ENCODE measurements around the gene PIK3IP1. TPM values are rescaled to one million over a fixed set of nuclear protein-coding genes. Genes with fewer than 3 reads are reported as not detected.

The PIK3IP1 gene
- total RNA-seq, 1 donor from 2014 or later, result 12.3 TPM

DNA sequence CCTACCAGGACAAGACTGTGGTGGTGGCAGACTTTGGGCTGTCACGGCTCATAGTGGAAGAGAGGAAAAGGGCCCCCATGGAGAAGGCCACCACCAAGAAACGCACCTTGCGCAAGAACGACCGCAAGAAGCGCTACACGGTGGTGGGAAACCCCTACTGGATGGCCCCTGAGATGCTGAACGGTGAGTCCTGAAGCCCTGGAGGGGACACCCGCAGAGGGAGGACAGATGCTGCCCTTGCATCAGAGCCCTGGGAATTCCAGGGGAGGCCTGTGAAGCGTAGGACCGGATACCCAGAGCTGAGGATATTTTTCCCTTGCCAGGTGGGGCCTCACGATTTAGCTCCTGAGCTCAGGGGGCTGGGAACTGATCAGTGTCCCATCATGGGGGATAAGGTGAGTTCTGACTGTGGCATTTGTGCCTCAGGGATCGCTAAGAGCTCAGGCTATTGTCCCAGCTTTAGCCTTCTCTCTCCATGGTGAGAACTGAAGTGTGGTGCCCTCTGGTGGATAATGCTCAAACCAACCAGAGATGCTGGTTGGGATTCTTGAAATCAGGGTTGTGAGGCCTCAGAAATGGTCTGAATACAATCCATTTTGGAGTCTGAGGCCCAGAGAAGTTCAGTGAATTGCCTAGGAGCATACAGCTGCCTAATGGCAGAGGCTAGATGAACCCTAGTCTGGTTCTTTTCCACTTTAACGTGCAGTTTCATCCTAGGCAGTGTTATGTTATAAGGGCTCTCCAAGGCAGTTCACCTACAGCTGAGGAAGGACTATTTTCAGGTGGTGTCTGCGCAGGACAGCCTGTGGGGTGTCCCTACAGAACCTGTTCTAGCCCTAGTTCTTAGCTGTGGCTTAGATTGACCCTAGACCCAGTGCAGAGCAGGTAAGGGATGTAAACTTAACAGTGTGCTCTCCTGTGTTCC is 19.5 kb downstream of the PIK3IP1 start:
- Mint-ChIP-seq H3K27ac (peak overlapping the region; percentile 52), H3K4me3 (no peak overlapping the region), H3K9me3 (no peaks in the 10 kb centered on the region), H3K27me3 (ENCODE audit: insufficient read depth) (no peaks in the 10 kb centered on the region), H3K4me1 (ENCODE audit: low read depth) (peaks cover 14% of the 10 kb centered on the region), H3K36me3 (ENCODE audit: low read depth) (peaks cover 30% of the 10 kb centered on the region)
- DNase-seq (ENCODE audit: low spot score), result peak; percentile 26
- intact Hi-C loops (cut with micrococcal nuclease), result loop anchor here (1.0 kb wide), 3 partner anchors 41 to 165 kb away; partner anchors contain the start of genes LIMK2 and SELENOM

GRCh38 chr22:31271485-31271884 is 20.8 kb downstream of the PIK3IP1 start:
- Mint-ChIP-seq H3K4me3 (no peak overlapping the region), H3K9me3 (no peaks in the 10 kb centered on the region), H3K27ac (peak overlapping the region; percentile 34), H3K36me3 (ENCODE audit: low read depth) (peaks cover 37% of the 10 kb centered on the region), H3K4me1 (ENCODE audit: low read depth) (peaks cover 10% of the 10 kb centered on the region), H3K27me3 (ENCODE audit: insufficient read depth) (no peaks in the 10 kb centered on the region)
- no peak for DNase-seq (ENCODE audit: low spot score)
- intact Hi-C loops (cut with micrococcal nuclease), result no loop called here

- peaks cover 10% of the 10 kb centered on the region for H3K4me1 Mint-ChIP-seq (ENCODE audit: low read depth)
- H3K27ac Mint-ChIP-seq, result no peak overlapping the region
- H3K36me3 Mint-ChIP-seq (ENCODE audit: low read depth), result peaks cover 36% of the 10 kb centered on the region
- DNase-seq (ENCODE audit: low spot score), result no peak
- intact Hi-C loops (cut with micrococcal nuclease), result no loop called here
- no peaks in the 10 kb centered on the region for H3K9me3 Mint-ChIP-seq
- H3K27me3 Mint-ChIP-seq (ENCODE audit: insufficient read depth), result no peaks in the 10 kb centered on the region
- no peak overlapping the region for H3K4me3 Mint-ChIP-seq
Measured at GRCh38 chr22:31271026-31271425, 21.3 kb downstream of the PIK3IP1 start.

- H3K27me3 Mint-ChIP-seq (ENCODE audit: insufficient read depth), result no peaks in the 10 kb centered on the region
- H3K4me3 Mint-ChIP-seq, result no peak overlapping the region
- no peak for DNase-seq (ENCODE audit: low spot score)
- H3K9me3 Mint-ChIP-seq, result no peaks in the 10 kb centered on the region
- H3K4me1 Mint-ChIP-seq (ENCODE audit: low read depth), result peaks cover 10% of the 10 kb centered on the region
- H3K36me3 Mint-ChIP-seq (ENCODE audit: low read depth), result peaks cover 41% of the 10 kb centered on the region
- peak overlapping the region; percentile 64 for H3K27ac Mint-ChIP-seq
- intact Hi-C loops (cut with micrococcal nuclease), result no loop called here
Measured at GRCh38 chr22:31269892-31270579, 22.3 kb downstream of the PIK3IP1 start.

GRCh38 chr22:31268281-31268680 is 24.0 kb downstream of the PIK3IP1 start:
- H3K4me3 Mint-ChIP-seq, result no peak overlapping the region
- peaks cover 37% of the 10 kb centered on the region for H3K36me3 Mint-ChIP-seq (ENCODE audit: low read depth)

DNA sequence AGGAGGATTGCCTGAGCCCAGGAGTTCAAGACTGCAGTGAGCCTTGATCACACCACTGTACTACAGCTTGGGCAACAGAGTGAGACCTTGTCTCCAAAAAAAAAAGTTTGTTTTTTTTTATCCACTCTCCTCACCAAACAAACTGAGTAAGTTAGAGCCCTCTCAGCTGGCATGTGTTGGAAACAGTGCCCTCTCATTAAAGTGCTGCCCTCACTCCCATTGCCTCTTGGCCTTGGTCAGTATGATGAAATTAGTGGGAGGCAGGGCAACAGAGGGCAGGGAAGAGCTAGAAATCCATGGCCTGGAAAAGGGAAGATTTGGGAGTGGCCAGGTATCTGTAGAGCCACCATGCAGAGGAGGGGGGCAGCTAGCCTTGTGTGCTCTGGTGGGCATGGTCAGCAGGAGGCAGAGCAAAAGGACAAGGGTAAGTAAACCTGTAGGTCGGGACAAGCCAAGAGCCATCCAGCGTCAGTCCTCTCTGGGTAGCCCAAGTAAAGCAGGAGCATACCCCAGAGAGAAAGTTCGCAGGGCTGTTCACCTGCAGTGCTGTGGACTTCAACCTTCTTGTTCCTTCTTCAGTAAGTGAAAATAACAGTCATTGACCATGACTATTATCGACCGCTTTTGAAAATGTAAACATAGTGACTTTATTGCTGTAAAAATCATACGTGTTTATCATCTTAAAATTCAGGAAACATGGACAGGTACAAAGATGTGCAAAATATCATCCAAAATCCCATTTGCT is 28.2 kb downstream of the PIK3IP1 start:
- no peaks in the 10 kb centered on the region for H3K4me1 Mint-ChIP-seq (ENCODE audit: low read depth)
- intact Hi-C loops (cut with micrococcal nuclease), result no loop called here
- H3K9me3 Mint-ChIP-seq, result no peaks in the 10 kb centered on the region
- DNase-seq (ENCODE audit: low spot score), result no peak
- no peaks in the 10 kb centered on the region for H3K27me3 Mint-ChIP-seq (ENCODE audit: insufficient read depth)
- H3K4me3 Mint-ChIP-seq, result no peak overlapping the region
- H3K27ac Mint-ChIP-seq, result no peak overlapping the region
- H3K36me3 Mint-ChIP-seq (ENCODE audit: low read depth), result peaks cover 43% of the 10 kb centered on the region

More at GRCh38 chr22:31268281-31268680, 24.0 kb downstream of the PIK3IP1 start:
- intact Hi-C loops (cut with micrococcal nuclease), result no loop called here
- peaks cover 10% of the 10 kb centered on the region for H3K4me1 Mint-ChIP-seq (ENCODE audit: low read depth)
- DNase-seq (ENCODE audit: low spot score), result no peak
- no peaks in the 10 kb centered on the region for H3K9me3 Mint-ChIP-seq
- no peak overlapping the region for H3K27ac Mint-ChIP-seq
- no peaks in the 10 kb centered on the region for H3K27me3 Mint-ChIP-seq (ENCODE audit: insufficient read depth)

- Mint-ChIP-seq H3K27ac (no peak overlapping the region), H3K4me1 (ENCODE audit: low read depth) (no peaks in the 10 kb centered on the region)
Measured at GRCh38 chr22:31262312-31263133, 29.8 kb downstream of the PIK3IP1 start.

GRCh38 chr22:31260474-31260856 is 31.8 kb downstream of the PIK3IP1 start:
- Mint-ChIP-seq H3K4me3 (no peak overlapping the region), H3K27ac (peak overlapping the region; percentile 55), H3K36me3 (ENCODE audit: low read depth) (peaks cover 24% of the 10 kb centered on the region), H3K27me3 (ENCODE audit: insufficient read depth) (no peaks in the 10 kb centered on the region), H3K9me3 (no peaks in the 10 kb centered on the region), H3K4me1 (ENCODE audit: low read depth) (peaks cover 3% of the 10 kb centered on the region)
- DNase-seq (ENCODE audit: low spot score), result no peak
- intact Hi-C loops (cut with micrococcal nuclease), result no loop called here

More at GRCh38 chr22:31262312-31263133, 29.8 kb downstream of the PIK3IP1 start:
- peaks cover 37% of the 10 kb centered on the region for H3K36me3 Mint-ChIP-seq (ENCODE audit: low read depth)
- intact Hi-C loops (cut with micrococcal nuclease), result no loop called here
- DNase-seq (ENCODE audit: low spot score), result no peak
- no peaks in the 10 kb centered on the region for H3K9me3 Mint-ChIP-seq
- no peaks in the 10 kb centered on the region for H3K27me3 Mint-ChIP-seq (ENCODE audit: insufficient read depth)
- H3K4me3 Mint-ChIP-seq, result no peak overlapping the region

DNA sequence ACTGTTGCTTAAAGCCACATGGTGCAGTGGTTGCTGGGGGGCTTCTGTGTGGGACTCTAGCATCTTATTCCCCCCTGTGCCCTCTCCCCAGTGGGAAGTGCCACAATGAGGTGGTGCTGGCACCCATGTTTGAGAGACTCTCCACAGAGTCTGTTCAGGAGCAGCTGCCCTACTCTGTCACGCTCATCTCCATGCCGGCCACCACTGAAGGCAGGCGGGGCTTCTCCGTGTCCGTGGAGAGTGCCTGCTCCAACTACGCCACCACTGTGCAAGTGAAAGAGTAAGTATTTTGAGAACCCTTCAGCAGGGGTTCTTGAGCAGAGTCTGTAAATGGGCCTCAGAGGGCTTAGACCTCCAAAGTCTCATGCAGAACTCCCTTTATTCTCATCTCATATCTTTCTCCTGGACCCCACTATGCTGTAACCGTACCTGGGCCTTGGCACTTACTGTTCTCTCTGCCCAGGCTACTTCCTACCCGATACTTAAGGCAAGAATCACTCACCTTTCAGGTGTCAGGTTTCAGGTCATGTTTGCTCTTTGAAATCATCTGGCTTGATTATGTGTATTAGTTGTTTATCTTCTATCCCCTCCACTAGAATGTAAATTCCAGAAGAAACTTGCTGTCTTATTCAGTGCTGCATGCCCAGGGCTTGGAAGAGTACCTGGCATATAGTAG is 32.4 kb downstream of the PIK3IP1 start:
- intact Hi-C loops (cut with micrococcal nuclease), result no loop called here
- Mint-ChIP-seq H3K4me1 (ENCODE audit: low read depth) (peaks cover 8% of the 10 kb centered on the region), H3K27ac (peak overlapping the region; percentile 1), H3K27me3 (ENCODE audit: insufficient read depth) (no peaks in the 10 kb centered on the region), H3K4me3 (no peak overlapping the region), H3K36me3 (ENCODE audit: low read depth) (peaks cover 24% of the 10 kb centered on the region), H3K9me3 (no peaks in the 10 kb centered on the region)
- DNase-seq (ENCODE audit: low spot score), result no peak

DNA sequence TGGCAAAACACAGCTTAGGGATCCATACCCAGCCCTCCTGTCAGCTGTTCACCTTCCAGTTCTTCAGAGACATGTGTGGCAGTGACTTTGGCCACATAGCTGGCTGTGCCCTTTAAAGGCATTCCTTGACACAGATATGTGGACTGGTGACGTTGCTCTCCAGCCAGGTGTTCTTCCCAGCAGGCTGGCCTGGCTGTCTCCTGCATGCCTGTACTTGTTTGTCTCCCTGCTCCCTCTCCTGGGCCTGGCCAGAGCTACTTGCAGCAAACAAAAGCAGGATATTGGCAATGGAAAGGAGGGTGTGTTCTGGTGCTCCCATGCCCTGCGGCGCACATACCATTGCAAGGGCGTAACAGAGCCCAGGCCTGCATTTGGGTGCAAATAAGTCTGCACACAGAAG is 38.3 kb downstream of the PIK3IP1 start:
- intact Hi-C loops (cut with micrococcal nuclease), result no loop called here
- H3K4me3 Mint-ChIP-seq, result no peak overlapping the region
- no peaks in the 10 kb centered on the region for H3K27me3 Mint-ChIP-seq (ENCODE audit: insufficient read depth)
- H3K36me3 Mint-ChIP-seq (ENCODE audit: low read depth), result peaks cover 6% of the 10 kb centered on the region
- H3K4me1 Mint-ChIP-seq (ENCODE audit: low read depth), result peaks cover 18% of the 10 kb centered on the region
- DNase-seq (ENCODE audit: low spot score), result no peak
- H3K9me3 Mint-ChIP-seq, result no peaks in the 10 kb centered on the region
- H3K27ac Mint-ChIP-seq, result no peak overlapping the region

- H3K9me3 Mint-ChIP-seq, result no peaks in the 10 kb centered on the region
- H3K4me1 Mint-ChIP-seq (ENCODE audit: low read depth), result peaks cover 33% of the 10 kb centered on the region
- DNase-seq (ENCODE audit: low spot score), result no peak
- H3K4me3 Mint-ChIP-seq, result no peak overlapping the region
- H3K27me3 Mint-ChIP-seq (ENCODE audit: insufficient read depth), result no peaks in the 10 kb centered on the region
- intact Hi-C loops (cut with micrococcal nuclease), result no loop called here
- H3K27ac Mint-ChIP-seq, result no peak overlapping the region
- H3K36me3 Mint-ChIP-seq (ENCODE audit: low read depth), result no peaks in the 10 kb centered on the region
Measured at GRCh38 chr22:31250740-31251600, 41.3 kb downstream of the PIK3IP1 start.

All from activated T-helper 1 cell treated with anti-CD3 and anti-CD28 coated beads, Interleukin-12 subunit alpha, Interleukin-12 subunit beta, Interleukin-2, Interleukin-4 antibody, amounts not matched to agents 30 ng/mL and 10 ng/mL and 1 ng/mL, durations not matched to agents 14 hours and 24 hours and 36 hours (primary cell).